GM19351 (cell line): ENCODE results near the gene HTR1B.

Experiments
- ATAC-seq: cut with Tn5 transposase; IDR thresholded peaks from one replicate; pipeline ENCODE4 v1.9.1; 2021; ENCODE audit warnings: mild to moderate bottlenecking, moderate library complexity; ENCODE audit not compliant: unreplicated experiment

The HTR1B gene, protein sequence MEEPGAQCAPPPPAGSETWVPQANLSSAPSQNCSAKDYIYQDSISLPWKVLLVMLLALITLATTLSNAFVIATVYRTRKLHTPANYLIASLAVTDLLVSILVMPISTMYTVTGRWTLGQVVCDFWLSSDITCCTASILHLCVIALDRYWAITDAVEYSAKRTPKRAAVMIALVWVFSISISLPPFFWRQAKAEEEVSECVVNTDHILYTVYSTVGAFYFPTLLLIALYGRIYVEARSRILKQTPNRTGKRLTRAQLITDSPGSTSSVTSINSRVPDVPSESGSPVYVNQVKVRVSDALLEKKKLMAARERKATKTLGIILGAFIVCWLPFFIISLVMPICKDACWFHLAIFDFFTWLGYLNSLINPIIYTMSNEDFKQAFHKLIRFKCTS

DNA sequence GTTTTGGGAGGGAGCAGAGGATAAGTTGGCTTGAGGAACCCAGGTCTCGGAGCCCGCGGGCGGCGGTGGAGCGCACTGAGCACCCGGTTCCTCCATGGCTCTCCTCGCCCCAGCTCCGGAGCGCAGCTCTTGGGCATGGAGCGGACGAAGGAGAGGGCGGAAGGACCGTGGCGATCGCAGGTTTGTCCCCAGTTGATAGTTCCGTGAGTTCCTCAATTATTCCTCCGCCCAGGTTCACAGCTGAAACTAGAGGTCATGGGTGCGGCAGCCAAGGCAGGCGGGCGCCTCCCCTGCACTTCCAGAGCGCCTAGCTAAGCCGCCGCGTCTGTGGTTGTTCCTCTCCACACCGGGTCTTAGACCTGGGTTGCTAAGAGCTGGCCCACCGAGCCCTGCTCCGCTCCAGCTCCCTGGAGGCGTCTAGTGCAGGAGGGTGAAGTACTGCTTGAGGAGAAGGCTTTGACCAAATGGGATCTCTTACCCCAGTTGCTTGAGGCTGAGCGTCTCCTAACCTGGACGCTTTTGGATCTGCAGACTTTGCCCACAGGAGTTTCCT is at the start of gene HTR1B:
Gene HTR1B, minus strand, starts transcription at position 184 of the 553 bp plus-strand sequence. Its CDS starts 88 bp downstream, at position 96.
- ATAC-seq = no peak

DNA sequence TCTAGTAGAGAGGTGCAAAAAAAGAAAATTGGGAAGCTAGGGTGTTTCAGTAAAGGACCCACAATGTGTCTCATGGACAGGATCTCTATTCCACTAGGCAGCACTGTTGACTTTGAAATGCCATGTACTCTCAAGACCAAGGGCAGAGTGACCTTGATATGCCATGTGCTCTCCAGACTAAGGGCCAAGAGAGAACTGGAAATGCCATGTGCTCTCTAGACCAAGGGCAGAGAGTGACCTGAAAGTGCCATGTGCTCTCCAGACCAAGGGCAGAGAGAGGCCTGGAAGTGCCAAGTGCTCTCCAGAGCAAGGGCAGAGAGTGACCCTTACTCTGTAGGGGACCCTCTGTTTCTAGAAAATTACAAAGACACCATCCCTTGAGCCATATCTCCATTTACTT is 49.3 kb upstream of the HTR1B start:
- ATAC-seq = no peak

DNA sequence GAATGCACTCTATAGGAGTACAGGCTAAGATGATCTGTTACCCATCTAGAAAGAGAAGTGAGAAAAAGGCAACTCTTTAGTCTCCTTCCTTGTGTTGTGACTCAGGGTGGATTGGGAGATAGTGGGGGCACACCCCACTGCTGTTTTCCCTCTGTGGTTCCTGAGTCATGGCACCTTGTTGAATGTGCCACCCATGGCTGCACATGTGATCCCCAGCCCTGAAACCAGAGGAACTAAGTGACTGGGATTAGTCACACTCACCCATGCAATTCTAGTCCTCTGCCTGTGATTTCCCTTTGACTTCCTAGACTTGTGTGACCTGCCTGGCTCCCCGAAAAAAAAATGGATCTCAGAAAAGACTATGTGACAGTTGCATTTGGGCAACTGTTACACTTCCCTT is 48.6 kb upstream of the HTR1B start:
- no peak for ATAC-seq

DNA sequence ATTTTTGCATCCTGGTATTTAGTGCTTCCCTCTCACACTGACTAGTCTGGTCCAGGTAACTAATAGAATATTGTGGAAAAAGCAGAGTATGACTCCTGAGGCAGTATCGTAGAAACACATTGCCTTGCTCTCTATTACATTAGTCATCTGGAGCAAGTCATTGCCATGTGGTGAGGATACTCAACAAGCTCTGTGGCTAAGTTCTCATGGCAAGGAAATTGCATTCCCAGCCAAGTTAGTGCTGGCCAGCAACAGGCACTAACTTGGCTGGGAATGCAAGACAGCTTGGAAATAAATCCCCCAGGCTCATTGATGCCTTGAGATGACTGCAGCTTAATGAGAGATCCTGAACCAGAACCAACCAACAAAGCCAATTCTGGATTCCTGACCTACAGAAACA is 39.7 kb upstream of the HTR1B start:
- ATAC-seq = no peak

DNA sequence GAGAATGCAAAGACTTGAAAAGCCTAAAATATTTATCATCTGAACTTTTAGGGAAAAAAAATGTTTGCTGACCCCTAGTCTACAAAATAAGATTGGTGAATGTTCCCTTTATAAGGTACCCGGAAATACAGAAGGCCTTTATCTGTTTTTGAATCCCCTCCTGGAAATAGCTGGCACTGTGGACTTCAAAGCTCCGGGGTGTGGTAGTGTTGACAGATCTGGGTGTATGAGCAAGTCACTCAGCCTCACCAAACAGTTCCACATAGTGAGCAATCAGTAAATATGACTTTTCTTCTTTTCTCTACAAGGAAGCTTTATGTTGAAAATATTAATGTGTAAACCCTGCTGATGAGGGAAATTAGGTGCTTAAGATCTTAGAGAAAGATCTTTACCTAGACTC is 29.2 kb upstream of the HTR1B start:
- ATAC-seq = no peak

DNA sequence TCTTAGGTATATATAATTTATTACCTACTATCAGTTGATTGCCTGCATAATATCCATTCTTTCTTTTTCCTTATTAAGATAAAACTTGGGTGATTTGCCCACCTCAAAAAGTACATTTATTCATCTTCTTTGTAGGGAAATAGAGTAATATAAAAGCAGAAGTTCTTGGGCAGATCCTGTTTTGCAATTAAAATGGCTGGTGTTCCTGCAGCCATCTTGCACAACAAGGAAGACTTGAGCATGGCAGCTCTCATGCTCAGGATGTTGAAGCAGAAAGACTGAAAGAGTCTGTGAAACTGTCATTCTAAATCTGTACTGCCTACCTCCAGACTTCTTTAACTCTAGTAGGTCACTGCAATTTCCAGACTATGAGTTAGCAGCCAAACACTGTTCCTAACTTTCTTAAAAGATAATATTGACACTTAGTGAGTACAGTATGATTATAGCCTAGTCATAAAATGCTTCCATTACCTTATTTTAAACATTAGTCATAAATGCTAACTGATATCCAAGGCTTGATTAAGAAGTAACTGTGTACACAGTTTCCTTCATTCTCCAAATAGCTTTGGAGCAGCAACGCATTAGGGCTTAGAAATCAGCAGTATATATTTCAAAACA is 24.6 kb upstream of the HTR1B start:
- no peak for ATAC-seq

DNA sequence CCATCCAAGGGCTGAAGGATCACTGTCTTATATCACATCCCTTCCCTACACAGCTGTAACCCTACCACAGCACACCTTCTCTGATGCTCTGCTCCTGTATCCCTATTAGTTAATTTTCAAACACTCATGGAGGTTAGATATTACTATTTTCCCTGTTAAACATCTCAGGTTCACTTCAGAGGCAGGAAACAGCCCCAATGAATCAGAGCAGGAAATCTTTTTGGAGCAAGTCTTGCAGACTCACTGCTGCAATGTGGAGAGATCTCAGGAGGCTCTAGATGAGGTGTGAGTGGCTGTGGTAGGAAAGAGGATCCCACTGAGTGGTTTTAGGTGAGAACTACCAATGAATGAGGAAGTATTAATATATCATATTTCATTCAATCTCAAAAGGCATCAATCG is 19.7 kb upstream of the HTR1B start:
- ATAC-seq = no peak

DNA sequence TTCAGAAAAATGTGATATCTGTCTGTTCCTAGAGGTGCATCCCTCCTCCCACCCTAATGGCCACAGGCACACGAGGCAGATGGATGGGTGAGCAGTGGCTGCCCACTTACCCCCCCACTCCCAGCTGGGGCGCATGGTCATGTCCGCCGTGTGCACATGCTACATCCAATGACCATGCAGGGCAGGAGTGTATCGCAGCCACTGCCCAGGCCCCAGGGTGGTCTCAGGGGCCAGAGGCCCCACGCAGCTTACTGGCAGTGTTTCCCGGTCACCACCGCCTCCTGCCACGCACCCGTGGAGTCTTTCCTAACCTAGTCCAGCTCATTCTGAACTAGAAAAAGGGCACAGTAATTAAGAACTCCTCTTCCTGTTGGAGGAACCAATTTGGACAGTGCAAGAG is 11.7 kb upstream of the HTR1B start:
- no peak for ATAC-seq

DNA sequence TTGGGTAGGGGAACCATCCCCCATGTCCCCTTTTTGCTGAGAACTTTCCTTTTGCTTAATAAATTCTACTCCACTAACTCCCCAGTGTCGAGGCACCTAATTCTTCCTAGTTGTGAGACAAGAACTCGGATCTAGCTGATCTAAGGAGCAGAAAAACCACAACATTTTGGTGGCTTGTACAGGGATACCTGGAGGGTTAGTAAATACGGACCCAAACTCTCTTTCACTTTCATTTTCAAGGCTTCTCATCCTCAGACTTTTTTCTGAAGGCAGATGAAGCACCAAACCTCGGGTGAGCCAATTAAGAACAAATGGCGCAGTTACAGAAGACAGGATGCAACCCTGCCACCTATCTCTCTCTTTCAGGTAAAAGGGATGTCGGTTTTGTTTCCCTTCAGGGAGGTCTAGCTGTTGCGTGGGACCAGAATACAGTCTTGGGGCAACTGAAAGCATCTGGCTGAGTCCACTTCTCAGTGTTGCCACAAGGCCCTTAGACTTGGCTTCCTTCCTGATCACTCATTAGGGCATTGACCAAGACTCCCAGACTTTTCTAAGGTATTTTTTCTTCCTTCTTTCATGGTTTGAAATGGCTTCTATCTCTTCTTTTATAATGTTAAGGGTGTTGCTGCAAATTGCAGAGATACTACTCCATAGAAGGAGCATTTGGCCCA is 11.1 kb upstream of the HTR1B start:
- no peak for ATAC-seq

DNA sequence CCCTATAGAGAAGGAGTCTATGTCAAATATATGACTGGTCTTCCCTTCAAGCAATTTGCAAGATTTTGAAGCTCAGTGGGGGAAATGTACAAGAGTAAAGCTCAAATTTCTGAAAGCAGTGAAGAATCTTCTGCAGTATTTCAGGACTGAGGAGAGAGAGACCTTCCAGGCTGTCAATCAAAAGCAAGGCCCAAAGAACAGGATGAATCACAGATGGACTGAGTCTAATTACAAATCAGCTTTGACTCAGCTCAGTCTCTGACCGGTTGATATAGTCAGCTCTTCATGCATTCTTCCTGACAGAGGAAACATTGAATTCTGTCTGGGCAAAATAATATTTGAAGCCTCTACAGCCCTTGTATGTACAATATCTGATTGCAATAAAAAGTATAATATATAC is 7.7 kb upstream of the HTR1B start:
- no peak for ATAC-seq

DNA sequence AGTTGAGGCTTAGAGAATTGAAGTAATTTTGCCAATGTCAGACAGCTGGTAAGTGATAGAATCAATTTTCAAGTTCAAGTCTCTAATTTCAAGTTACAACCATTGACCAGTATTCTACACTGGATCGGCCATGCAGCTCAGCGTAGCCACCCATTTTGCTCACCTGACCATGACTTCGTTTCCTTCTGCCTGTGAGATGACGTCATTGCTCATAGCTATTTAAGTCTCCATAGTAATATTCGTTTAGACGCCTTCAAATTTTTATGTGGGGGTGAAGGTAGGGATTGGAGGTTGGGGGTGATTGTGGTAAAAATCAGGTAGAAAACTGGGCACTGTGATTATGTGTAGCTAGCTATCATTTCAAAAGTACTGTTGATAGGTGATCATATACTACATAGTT is 5.6 kb upstream of the HTR1B start:
- ATAC-seq = no peak

DNA sequence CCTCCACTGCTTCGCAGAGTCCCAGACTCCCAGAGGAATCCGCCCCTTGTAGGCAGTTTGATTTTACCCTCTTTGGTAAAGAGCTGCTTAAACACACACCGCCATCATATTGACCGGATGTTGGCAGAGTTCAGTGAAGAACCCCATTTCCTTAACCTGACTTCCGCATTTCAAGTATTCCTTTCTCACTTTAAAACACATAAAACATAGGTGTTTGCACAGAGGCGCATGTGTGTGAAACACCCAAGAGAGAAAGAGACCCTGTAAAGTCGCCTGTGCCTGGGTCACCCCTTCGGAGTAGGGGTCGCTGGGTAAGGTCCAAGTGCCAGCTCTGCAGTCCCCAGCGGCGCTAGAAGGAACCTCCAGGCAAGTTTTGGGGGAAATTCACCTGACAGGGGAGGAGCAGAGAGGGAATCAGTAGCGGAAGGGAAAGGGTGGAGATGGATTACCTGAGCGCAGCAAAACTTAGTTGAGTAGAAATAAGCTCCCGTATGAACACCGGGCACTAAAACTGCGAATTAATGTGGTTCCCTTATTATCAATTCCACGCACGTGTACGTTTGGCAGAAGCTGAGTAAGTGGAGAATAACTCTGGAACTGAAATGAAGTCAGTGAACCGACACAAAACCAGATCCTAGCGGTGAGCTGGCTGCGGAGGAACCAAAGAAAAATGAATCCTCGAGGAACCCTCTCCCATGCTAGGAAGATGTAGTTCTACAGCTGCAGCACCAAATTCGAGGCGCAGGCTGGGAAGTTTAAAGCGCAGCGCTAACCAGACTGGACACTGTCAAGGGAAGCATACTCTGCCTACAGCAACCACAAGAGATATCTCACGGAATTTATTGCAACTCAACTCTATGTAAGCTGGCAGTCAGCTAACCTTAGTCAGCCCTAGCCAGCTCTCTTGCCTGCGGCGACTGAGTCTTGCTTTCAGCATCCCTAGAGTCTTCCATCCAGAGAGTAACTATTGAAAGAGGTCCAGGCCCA is 3.5 kb upstream of the HTR1B start:
- peak; percentile 75 for ATAC-seq

DNA sequence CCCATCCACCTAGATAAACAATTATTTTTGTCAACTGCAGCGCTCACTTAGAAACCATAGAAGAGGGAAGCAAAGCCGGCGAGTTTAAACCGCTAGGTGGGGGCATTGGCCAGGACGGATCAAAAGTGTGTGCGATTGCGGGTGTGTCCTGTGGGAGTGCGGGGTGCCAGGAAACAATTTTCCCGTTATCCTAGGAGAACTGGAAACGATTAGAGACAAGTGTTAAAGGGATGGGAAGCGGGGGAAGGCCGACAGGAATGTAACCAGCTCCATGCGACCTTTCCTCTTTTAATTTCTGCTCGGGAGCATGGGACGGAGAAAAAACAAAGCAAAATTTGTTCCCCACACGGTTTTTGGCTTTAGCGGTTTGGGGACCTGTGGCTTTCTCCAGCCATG is 2.8 kb upstream of the HTR1B start:
- peak; percentile 85 for ATAC-seq

DNA sequence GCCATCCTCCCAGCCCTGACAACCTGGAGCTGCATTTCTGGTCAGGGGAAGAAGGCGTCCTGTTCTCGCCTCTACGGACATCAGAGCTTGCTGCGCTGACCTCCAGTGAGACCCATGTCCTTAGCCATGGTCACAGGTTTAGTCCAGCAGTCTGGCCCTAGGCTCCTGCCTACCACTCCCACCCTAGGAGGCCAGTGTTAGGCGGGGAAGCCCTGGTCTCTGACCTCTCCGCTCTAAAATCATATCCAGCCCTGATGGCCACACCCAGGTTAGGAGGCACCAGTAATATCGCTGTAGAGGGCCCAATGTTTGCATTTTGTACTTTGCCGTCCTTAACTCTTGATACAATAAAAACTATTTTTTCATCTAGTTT is 1.2 kb upstream of the HTR1B start:
- ATAC-seq = no peak

DNA sequence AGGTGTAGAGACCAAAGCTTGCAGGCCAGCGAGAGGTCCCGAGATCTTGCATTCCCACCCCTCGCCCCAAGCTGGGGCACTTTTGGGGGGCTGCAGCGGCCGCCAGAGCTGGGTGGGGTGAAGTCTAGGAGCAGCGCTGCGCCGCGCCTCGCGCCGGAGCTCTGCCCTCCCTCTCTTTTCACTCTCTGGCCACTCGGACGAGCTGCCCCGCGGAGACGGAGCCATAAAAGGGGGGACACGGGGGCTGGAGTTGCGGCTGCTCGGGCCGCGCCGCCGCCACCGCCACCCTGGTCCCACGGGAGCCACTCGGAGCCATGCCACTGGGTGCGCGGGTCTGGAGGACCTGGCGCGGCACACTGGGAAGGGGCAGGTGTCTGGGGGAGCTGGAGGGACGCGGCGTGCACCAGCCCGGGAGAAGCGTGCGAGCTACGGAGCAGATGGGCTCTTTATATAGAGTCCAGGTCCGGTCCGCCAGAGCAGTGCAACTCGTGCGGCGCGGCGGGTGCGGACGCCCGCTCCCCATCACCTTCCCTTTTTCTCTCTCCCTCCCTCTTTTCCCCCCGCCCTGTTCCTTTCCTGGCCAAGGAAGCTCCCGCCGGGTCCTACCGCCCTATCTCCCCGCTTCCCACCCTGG is 687 bp upstream of the HTR1B start:
- ATAC-seq = no peak

DNA sequence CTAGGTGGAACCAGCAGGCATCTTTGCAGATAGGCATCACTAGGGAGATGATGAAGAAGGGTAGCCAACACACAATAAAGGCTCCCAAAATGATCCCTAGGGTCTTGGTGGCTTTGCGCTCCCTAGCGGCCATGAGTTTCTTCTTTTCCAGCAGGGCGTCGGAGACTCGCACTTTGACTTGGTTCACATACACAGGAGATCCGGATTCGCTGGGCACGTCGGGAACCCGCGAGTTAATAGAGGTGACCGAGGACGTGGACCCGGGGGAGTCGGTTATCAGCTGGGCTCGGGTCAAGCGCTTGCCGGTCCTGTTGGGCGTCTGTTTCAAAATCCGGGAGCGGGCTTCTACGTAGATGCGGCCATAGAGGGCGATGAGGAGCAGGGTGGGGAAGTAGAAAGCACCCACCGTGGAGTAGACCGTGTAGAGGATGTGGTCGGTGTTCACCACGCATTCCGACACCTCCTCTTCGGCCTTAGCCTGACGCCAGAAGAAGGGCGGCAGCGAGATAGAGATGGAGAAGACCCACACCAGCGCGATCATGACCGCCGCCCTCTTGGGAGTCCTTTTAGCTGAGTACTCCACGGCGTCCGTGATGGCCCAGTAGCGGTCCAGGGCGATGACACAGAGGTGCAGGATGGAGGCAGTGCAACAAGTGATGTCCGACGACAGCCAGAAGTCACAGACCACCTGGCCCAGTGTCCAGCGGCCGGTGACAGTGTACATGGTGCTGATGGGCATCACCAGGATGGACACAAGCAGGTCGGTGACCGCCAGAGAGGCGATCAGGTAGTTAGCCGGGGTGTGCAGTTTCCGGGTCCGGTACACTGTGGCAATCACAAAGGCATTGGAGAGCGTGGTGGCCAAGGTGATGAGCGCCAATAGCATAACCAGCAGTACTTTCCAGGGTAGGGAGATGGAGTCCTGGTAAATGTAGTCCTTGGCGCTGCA is 658 bp downstream of the HTR1B start:
- no peak for ATAC-seq

DNA sequence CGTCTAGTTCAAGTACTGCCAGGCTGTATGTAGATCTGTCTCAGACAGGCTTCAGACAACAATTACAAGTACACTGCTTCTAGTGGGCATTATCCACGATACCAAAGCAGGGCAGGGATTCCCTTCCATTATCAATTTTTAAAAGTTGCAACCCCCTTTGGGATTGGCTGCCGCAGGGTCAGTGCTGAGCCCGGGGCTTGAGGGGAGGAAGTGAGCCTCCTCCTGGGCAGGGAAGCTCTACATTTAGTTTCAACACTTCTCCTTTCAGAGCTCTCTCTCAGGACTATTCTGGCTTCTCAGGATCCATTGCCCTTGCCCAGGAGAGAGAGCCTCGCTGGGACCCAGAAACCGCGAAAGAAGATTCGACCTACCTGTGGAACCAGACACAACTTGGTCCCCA is 1.5 kb downstream of the HTR1B start:
- ATAC-seq = no peak

DNA sequence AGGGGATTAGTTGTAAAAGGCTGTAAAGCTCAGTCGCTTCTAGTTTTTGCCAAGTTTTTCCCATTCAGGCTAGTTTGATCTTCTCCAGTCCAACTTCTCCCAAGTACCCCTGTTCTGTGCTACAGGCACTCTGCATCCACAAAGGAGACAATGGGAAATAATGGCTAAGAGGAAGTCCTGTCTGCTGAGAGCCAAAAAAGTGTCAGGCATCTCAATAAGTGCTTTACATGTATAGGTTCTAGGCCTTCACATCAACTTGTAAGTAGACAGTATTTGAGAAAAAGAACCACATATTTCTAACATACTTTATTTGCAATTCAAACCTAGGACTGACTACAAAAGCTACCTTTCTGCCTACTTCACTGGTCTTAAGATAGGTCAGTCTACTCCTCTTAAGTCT is 4.9 kb downstream of the HTR1B start:
- ATAC-seq = no peak

DNA sequence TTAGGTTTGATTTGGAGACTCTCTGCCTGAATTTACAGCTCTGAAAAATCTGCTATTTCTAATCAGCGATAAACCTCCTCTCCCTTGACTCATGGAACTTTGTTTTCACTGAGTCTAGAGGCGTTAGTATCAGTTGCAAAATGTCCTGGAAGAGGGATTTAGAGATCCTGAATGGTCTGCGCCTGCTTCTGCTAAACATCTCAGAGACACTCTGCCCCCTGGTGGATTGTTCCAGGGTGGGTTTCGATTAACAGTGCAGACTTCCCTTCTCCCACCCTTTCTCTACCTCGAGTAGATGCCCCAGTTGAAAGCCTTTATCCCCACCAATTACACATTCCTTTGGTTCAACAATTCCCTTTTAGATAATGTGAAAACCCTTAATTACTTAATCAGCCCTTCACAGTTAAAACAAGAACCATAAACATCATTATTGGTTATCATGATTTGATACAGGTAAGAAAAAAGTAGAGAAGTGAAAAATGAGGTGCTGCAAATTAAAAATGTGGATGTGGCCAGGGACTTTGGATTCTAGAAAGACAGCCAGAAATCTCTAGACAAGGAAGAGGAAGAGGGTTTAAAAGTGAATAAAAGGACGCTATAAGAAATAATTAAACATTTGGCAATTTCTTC is 5.5 kb downstream of the HTR1B start:
- peak; percentile 86 for ATAC-seq
